Measurements from ENCODE around the gene TMEM63C.

DNA sequence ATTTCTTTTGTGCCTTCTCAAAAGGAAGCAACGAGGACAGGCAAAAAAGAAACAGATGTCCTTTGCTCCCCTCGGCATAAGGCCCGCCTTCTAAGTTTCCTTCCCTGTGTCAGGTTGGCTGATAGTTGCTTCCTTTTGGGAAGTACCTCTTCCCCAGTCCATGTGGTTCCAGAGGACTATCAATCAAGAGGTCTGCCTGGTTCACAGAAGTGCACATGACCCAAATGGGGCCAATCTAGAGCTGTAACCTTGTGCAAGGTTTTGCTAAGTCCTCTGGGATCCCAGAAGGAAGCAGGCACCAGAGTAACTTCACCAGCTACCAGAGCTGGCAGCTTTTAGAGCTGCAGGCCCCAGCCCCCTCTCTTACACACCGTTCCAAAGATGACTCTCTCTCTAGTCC lies 42.6 kb downstream of the TMEM63C start:
- TF ChIP-seq, protein P1, sequence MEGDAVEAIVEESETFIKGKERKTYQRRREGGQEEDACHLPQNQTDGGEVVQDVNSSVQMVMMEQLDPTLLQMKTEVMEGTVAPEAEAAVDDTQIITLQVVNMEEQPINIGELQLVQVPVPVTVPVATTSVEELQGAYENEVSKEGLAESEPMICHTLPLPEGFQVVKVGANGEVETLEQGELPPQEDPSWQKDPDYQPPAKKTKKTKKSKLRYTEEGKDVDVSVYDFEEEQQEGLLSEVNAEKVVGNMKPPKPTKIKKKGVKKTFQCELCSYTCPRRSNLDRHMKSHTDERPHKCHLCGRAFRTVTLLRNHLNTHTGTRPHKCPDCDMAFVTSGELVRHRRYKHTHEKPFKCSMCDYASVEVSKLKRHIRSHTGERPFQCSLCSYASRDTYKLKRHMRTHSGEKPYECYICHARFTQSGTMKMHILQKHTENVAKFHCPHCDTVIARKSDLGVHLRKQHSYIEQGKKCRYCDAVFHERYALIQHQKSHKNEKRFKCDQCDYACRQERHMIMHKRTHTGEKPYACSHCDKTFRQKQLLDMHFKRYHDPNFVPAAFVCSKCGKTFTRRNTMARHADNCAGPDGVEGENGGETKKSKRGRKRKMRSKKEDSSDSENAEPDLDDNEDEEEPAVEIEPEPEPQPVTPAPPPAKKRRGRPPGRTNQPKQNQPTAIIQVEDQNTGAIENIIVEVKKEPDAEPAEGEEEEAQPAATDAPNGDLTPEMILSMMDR (IDR thresholded peaks at IDR 0.05) = no peak
- no peak for TF ChIP-seq POLR2A (IDR thresholded peaks at IDR 0.05)

All from thyroid gland (tissue), 4 donors.